B cell (primary cell): ENCODE results near the gene SLF2. TPM values are rescaled to one million over a fixed set of nuclear protein-coding genes. Genes with fewer than 3 reads are reported as not detected.

Experiments used
- ATAC-seq: fragments of 200-7000 bp; cut with Tn5 transposase; one replicate; pipeline ENCODE4 v1.10.0; 2021; ENCODE audit warnings: low read depth, mild to moderate bottlenecking, moderate number of reproducible peaks, moderate library complexity
- CTCF ChIA-PET: fragments of 350-600 bp; sonication (Branson Sonifier 250); formaldehyde crosslinking; loops from one replicate; lab custom pipeline; 2021; ENCODE audit warnings: antibody characterized with exemption, inconsistent platforms; lab: Charles Lee
- POLR2A ChIA-PET: fragments of 350-600 bp; sonication (Branson Sonifier 250); formaldehyde crosslinking; loops from one replicate; lab custom pipeline; 2021; ENCODE audit warnings: antibody characterized with exemption; lab: Charles Lee
- DNase-seq: peaks from one replicate; pipeline ENCODE4 v3.0.0; 2013
- H2AFZ ChIP-seq: 2 replicates; pipeline ENCODE4 v1.6.1; 2012; ENCODE audit warnings: mild to moderate bottlenecking, low read depth, low read length; ENCODE audit not compliant: insufficient read depth, poor library complexity, severe bottlenecking
- H3K27ac ChIP-seq, 2 donors: 1 replicate in 1 of 2; 2 replicates in 1 of 2; pipeline ENCODE4 v1.5.1; 2012 to 2013; ENCODE audit warnings: low read length in 2 of 2, mild to moderate bottlenecking in 2 of 2, moderate library complexity in 1 of 2
- H3K27me3 ChIP-seq, 4 experiments: fragments of 200-600 bp in 1 of 4; sonication (generic) in 1 of 4; replicated peaks in 1 of 4; 1 replicate in 2 of 4; 2 replicates in 2 of 4; pipeline versions ENCODE4 v1.6.1 to v1.7.0; 2013 to 2016; ENCODE audit warnings: low read length in 3 of 4, mild to moderate bottlenecking in 2 of 4, mixed read lengths in 1 of 4, moderate library complexity in 1 of 4; ENCODE audit not compliant: insufficient read depth in 4 of 4, control insufficient read depth in 3 of 4; ENCODE audit errors: control extremely low read depth in 1 of 4
- H3K36me3 ChIP-seq, 2 experiments: replicated peaks in 1 of 2; 1 replicate in 1 of 2; 2 replicates in 1 of 2; pipeline versions ENCODE4 v1.6.1 to v1.7.1; 2013; ENCODE audit warnings: low read length in 1 of 2; ENCODE audit not compliant: insufficient read depth in 2 of 2, control insufficient read depth in 1 of 2; ENCODE audit errors: control extremely low read depth in 1 of 2, extremely low read depth in 1 of 2
- H3K4me1 ChIP-seq, 2 donors: fragments of 200-600 bp in 1 of 2; sonication (generic) in 1 of 2; 1 replicate in 1 of 2; 2 replicates in 1 of 2; pipeline versions ENCODE4 v1.5.1 to v1.6.1; 2013 to 2017; ENCODE audit warnings: low read length in 2 of 2; ENCODE audit not compliant: control insufficient read depth in 2 of 2, insufficient read depth in 2 of 2
- H3K4me2 ChIP-seq: replicated peaks from 2 replicates; pipeline ENCODE3; 2012; ENCODE audit warnings: mild to moderate bottlenecking, low read depth, low read length; ENCODE audit not compliant: poor library complexity, severe bottlenecking
- H3K4me3 ChIP-seq, 5 experiments: fragments of 200-600 bp in 1 of 5; sonication (generic) in 1 of 5; 1 replicate in 3 of 5; 2 replicates in 2 of 5; pipeline versions ENCODE4 v1.5.1 to v1.7.0; 2011 to 2016; ENCODE audit warnings: low read length in 4 of 5, mild to moderate bottlenecking in 4 of 5, low read depth in 2 of 5, control low read depth in 1 of 5, moderate library complexity in 1 of 5; ENCODE audit not compliant: insufficient read depth in 1 of 5; ENCODE audit errors: control extremely low read depth in 1 of 5, extremely low read depth in 1 of 5
- H3K79me2 ChIP-seq: fragments of 200-600 bp; sonication (generic); one replicate; pipeline ENCODE4 v1.6.0; 2016; ENCODE audit warnings: low read length; ENCODE audit not compliant: control insufficient read depth, insufficient read depth
- H3K9ac ChIP-seq: fragments of 200-600 bp; sonication (generic); 2 replicates; pipeline ENCODE4 v1.6.1; 2017; ENCODE audit warnings: mild to moderate bottlenecking, low read length, moderate library complexity
- H3K9me3 ChIP-seq, 3 donors: one replicate each; pipeline versions ENCODE4 v1.6.1 to v1.7.1; 2013; ENCODE audit warnings: low read length in 2 of 3; ENCODE audit not compliant: control insufficient read depth in 2 of 3, insufficient read depth in 1 of 3; ENCODE audit errors: control extremely low read depth in 1 of 3
- H4K20me1 ChIP-seq: 2 replicates; pipeline ENCODE4 v1.6.0; 2012; ENCODE audit warnings: mild to moderate bottlenecking, low read length; ENCODE audit not compliant: insufficient read depth, control insufficient read depth, poor library complexity, severe bottlenecking
- H3K27ac Mint-ChIP-seq: one replicate; pipeline ENCODE4 v1.8.0; 2021; ENCODE audit warnings: mixed read lengths
- H3K27me3 Mint-ChIP-seq: one replicate; pipeline ENCODE4 v1.8.0; 2021; ENCODE audit warnings: mixed read lengths
- H3K4me1 Mint-ChIP-seq: one replicate; pipeline ENCODE4 v1.8.0; 2021; ENCODE audit warnings: mixed read lengths
- H3K4me3 Mint-ChIP-seq: one replicate; pipeline ENCODE4 v1.8.0; 2021; ENCODE audit warnings: mixed read lengths
- H3K9me3 Mint-ChIP-seq: one replicate; pipeline ENCODE4 v1.8.0; 2022; ENCODE audit warnings: mixed read lengths; ENCODE audit not compliant: insufficient read depth
- CTCF ChIP-seq: fragments of 200-600 bp; IDR thresholded peaks from one replicate; pipeline ENCODE4 v1.8.0; 2022; ENCODE audit warnings: antibody characterized with exemption, mild to moderate bottlenecking
- EZH2 ChIP-seq: IDR thresholded peaks from 2 replicates; pipeline ENCODE4 v1.6.1; 2012; ENCODE audit warnings: borderline replicate concordance, low read depth, mild to moderate bottlenecking, moderate library complexity, low read length; ENCODE audit not compliant: insufficient read depth, poor library complexity, severe bottlenecking
- WGBS: methylation state at CpG from one replicate; pipeline ENCODE4 v1.1.5; 2013; ENCODE audit warnings: missing lambda C conversion rate; ENCODE audit not compliant: insufficient coverage; 5-methylcytosine and 5-hydroxymethylcytosine counted together
- intact Hi-C: fragments of 100-400 bp; cut with micrococcal nuclease; formaldehyde crosslinking; loops from one replicate; pipeline ENCODE4 v1.10.0; 2022
- polyA plus RNA-seq: library from polyadenylated mRNA; depleted of rRNA; stranded (reverse); fragments of >200 nt; gene quantifications from 2 replicates; pipeline ENCODE4 v1.2.3, GENCODE V29; 2012
- total RNA-seq, 2 donors: library from RNA; stranded (reverse); fragments of 120-200 nt in 1 of 2; gene quantifications; 1 replicate in 1 of 2; 2 replicates in 1 of 2; pipeline versions ENCODE4 v1.2.3 to v1.2.4, GENCODE V29; 2013 to 2022

SLF2 gene
- total and polyA plus RNA-seq, 2 donors (not counting 1 experiment from before 2014, with no cell fraction given): 11.8 to 65.6 TPM

- Histone ChIP-seq H3K9ac (peak overlapping the region; percentile 42), H2AFZ (peak overlapping the region; percentile 58), H4K20me1 (no peaks in the 10 kb centered on the region), H3K9me3 (no peaks in the 10 kb centered on the region), H3K36me3 (peaks cover 4 to 16% of the 10 kb centered on the region in 2 experiments), H3K79me2 (no peaks in the 10 kb centered on the region), H3K27ac (no peak overlapping the region), H3K27me3 (no peaks in the 10 kb centered on the region), H3K4me1 (peaks cover 13 to 17% of the 10 kb centered on the region in 2 donors), H3K4me3 (peak overlapping the region in 4 of 5 experiments; percentile 16 to 60 (median 48)), H3K4me2 (peak overlapping the region; percentile 96)
- no peaks in the 10 kb centered on the region for H3K27me3 Mint-ChIP-seq
- no peak overlapping the region for H3K27ac Mint-ChIP-seq
- intact Hi-C loops: no loop called here
- TF ChIP-seq EZH2: no peak
- no peak for TF ChIP-seq CTCF
- POLR2A ChIA-PET: no interaction called here
- peak overlapping the region; percentile 63 for H3K4me3 Mint-ChIP-seq
- H3K4me1 Mint-ChIP-seq: peaks cover 16% of the 10 kb centered on the region
- DNase-seq (no peak), ATAC-seq (no peak)
- 40% methylated on average over 7 of the region's 9 CpGs for WGBS
- no peaks in the 10 kb centered on the region for H3K9me3 Mint-ChIP-seq
- CTCF ChIA-PET: interaction anchor here (1.0 to 5.4 kb wide), 8 partner anchors 11 to 49 kb away, joined by 3 to 25 read pairs (median 4); partner anchors contain the start of gene LZTS2
Observed at GRCh38 chr10:100968863-100969186, 56.1 kb downstream of the SLF2 start.
